ENCODE data around the gene STX17. TPM values are rescaled to one million over a fixed set of nuclear protein-coding genes. Genes with fewer than 3 reads are reported as not detected.

The STX17 gene
- total and polyA plus RNA-seq, 10 of the 15 experiments (the other 5 are each of a cell fraction or from before 2014, with no cell fraction given), result 11.5 to 29.3 (median 20.0) TPM

DNA sequence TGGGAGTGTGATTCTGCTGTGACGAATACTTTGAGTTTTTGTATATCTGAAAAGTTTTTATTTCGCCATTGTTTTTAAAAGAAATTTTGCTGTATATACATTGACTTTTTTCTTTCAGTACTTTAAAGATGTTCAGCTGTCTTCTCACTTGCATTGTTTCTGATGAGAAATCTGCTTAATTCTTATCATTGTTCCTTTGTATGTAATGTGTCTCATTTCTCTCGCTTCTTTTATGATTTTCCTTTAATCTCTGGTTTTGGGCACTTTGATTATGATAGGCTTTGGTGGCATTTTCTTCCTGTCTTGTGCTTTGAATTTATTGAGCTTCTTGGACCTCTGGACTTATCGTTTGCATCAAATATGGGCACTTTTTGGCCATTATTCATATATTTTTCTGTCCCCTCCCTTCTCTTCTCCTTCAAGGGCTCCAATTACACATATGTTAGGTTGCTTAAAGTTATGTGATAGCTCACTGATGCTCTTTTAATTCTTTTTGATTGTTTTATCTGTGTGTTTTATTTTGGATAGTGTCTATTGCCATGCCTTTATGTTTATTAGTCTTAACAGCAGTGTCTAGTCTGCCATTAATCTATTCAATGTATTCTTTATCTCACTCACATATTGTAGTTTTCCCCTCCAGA, 30.6 kb downstream of the STX17 start:
- Histone ChIP-seq H3K27me3 (replicated peaks in 1 of 2; ENCODE audit: control insufficient read depth in 2 of 2, insufficient read depth in 2 of 2, low read length in 1 of 2) (no peaks in the 10 kb centered on the region), H4K20me1 (ENCODE audit: control insufficient read depth, insufficient read depth) (no peaks in the 10 kb centered on the region), H3K9ac (ENCODE audit: control insufficient read depth, insufficient read depth, low read length) (no peak overlapping the region), H2AFZ (ENCODE audit: control insufficient read depth, low read depth, low read length) (no peak overlapping the region), H3K36me3 (ENCODE audit: control insufficient read depth in 2 of 2, insufficient read depth in 2 of 2, low read length in 1 of 2) (no peaks in the 10 kb centered on the region; a peak in 1 of 4 replicates), H3K4me2 (ENCODE audit: control insufficient read depth, insufficient read depth) (no peak overlapping the region), H3K4me3 (no peak overlapping the region), H3K27ac (ENCODE audit: control insufficient read depth, insufficient read depth) (no peak overlapping the region), H3K9me3 (replicated peaks; ENCODE audit: control insufficient read depth, insufficient read depth, low read length) (no peaks in the 10 kb centered on the region; the same call in 1 of the 3 replicates), H3K79me2 (ENCODE audit: control insufficient read depth, insufficient read depth, low read length) (no peaks in the 10 kb centered on the region), H3K4me1 (ENCODE audit: control insufficient read depth, insufficient read depth, low read length) (no peaks in the 10 kb centered on the region)
- intact Hi-C loops (cut with micrococcal nuclease; ENCODE audit: unreplicated experiment) (no loop called here), in situ Hi-C loops (cut with MboI) (no loop called here)
- no peak for FAIRE-seq
- SMC1A ChIA-PET (ENCODE audit: uncharacterized antibody, unreplicated experiment), result interaction anchor here (0.8 to 1.1 kb wide), 2 partner anchors 9 to 32 kb away, joined by 3 read pairs; no protein-coding TSS in a partner anchor
- no peak for ATAC-seq
- TF ChIP-seq SMAD5 (IDR thresholded peaks at IDR 0.05; ENCODE audit: low read depth), result no peak
- TF ChIP-seq, protein P1, sequence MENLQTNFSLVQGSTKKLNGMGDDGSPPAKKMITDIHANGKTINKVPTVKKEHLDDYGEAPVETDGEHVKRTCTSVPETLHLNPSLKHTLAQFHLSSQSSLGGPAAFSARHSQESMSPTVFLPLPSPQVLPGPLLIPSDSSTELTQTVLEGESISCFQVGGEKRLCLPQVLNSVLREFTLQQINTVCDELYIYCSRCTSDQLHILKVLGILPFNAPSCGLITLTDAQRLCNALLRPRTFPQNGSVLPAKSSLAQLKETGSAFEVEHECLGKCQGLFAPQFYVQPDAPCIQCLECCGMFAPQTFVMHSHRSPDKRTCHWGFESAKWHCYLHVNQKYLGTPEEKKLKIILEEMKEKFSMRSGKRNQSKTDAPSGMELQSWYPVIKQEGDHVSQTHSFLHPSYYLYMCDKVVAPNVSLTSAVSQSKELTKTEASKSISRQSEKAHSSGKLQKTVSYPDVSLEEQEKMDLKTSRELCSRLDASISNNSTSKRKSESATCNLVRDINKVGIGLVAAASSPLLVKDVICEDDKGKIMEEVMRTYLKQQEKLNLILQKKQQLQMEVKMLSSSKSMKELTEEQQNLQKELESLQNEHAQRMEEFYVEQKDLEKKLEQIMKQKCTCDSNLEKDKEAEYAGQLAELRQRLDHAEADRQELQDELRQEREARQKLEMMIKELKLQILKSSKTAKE (IDR thresholded peaks at IDR 0.05; ENCODE audit: low read depth, poor library complexity, severe bottlenecking), result no peak
- no peak for TF ChIP-seq POLR2AphosphoS2 (IDR thresholded peaks at IDR 0.05; ENCODE audit: low read depth, low read length)
- TF ChIP-seq BACH1 (IDR thresholded peaks at IDR 0.05; ENCODE audit: borderline replicate concordance), result no peak
- TF ChIP-seq PML (IDR thresholded peaks at IDR 0.05; ENCODE audit: low read length), result no peak
- no peak for TF ChIP-seq LARP7 (IDR thresholded peaks at IDR 0.05)
- no peak for TF ChIP-seq NFIC (IDR thresholded peaks at IDR 0.05; ENCODE audit: low read depth, low read length)
- TF ChIP-seq JUND (IDR thresholded peaks at IDR 0.05; ENCODE audit: low read depth, low read length), result no peak
- no peak for TF ChIP-seq ATF7 (IDR thresholded peaks at IDR 0.05; ENCODE audit: low read depth)
- TF ChIP-seq DPF2 (IDR thresholded peaks at IDR 0.05), result no peak
- no peak for TF ChIP-seq RCOR1 (conservative IDR thresholded peaks at IDR 0.05; ENCODE audit: low read depth, low read length)
- TF ChIP-seq, protein P2, sequence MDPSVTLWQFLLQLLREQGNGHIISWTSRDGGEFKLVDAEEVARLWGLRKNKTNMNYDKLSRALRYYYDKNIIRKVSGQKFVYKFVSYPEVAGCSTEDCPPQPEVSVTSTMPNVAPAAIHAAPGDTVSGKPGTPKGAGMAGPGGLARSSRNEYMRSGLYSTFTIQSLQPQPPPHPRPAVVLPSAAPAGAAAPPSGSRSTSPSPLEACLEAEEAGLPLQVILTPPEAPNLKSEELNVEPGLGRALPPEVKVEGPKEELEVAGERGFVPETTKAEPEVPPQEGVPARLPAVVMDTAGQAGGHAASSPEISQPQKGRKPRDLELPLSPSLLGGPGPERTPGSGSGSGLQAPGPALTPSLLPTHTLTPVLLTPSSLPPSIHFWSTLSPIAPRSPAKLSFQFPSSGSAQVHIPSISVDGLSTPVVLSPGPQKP (IDR thresholded peaks at IDR 0.05; ENCODE audit: low read depth, low read length), result no peak
- TF ChIP-seq, protein P3, sequence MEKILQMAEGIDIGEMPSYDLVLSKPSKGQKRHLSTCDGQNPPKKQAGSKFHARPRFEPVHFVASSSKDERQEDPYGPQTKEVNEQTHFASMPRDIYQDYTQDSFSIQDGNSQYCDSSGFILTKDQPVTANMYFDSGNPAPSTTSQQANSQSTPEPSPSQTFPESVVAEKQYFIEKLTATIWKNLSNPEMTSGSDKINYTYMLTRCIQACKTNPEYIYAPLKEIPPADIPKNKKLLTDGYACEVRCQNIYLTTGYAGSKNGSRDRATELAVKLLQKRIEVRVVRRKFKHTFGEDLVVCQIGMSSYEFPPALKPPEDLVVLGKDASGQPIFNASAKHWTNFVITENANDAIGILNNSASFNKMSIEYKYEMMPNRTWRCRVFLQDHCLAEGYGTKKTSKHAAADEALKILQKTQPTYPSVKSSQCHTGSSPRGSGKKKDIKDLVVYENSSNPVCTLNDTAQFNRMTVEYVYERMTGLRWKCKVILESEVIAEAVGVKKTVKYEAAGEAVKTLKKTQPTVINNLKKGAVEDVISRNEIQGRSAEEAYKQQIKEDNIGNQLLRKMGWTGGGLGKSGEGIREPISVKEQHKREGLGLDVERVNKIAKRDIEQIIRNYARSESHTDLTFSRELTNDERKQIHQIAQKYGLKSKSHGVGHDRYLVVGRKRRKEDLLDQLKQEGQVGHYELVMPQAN (conservative IDR thresholded peaks at IDR 0.05), result no peak
- TF ChIP-seq ASH2L (IDR thresholded peaks at IDR 0.05; ENCODE audit: borderline replicate concordance, low read depth), result no peak
- no peak for TF ChIP-seq SREBF2 (IDR thresholded peaks at IDR 0.05; ENCODE audit: low read length)
- no peak for TF ChIP-seq KAT2A (conservative IDR thresholded peaks at IDR 0.05; ENCODE audit: control insufficient read depth, low read depth, low read length)
- no peak for TF ChIP-seq EZH2 (IDR thresholded peaks at IDR 0.05; ENCODE audit: borderline replicate concordance, control insufficient read depth, low read depth, low read length)
- DNase-seq (ENCODE audit: low read depth, low spot score), result no peak
- no TSS peak for BruUV-seq (replicated peaks)
- RAD21 ChIA-PET (ENCODE audit: unreplicated experiment), result no interaction called here
- POLR2A ChIA-PET, result no interaction called here
- 94% methylated on average over 4 of the region's 4 CpGs for WGBS (ENCODE audit: insufficient coverage, insufficient replicate concordance, low lambda C conversion rate, missing lambda C conversion rate)
- CTCF ChIA-PET, result interaction anchor here (1.1 kb wide), 1 partner anchor 18 kb away, joined by 3 read pairs; no protein-coding TSS in a partner anchor
